VCaP (cell line): ENCODE data around the gene TEAD1.
A peak's percentile ranks its signal among the peaks of the same experiment; 100 is the strongest.

Experiments
- H3K27ac ChIP-seq: fragments of 450-650 bp; 2 replicates; pipeline ENCODE4 v1.5.1; 2017
- CTCF ChIP-seq: fragments of 450-650 bp; conservative IDR thresholded peaks from 2 replicates; pipeline ENCODE4 v1.5.1; 2017; ENCODE audit warnings: mild to moderate bottlenecking, moderate library complexity

Gene TEAD1

GRCh38 chr11:12692229-12693075 lies 18.2 kb downstream of the TEAD1 start:
- TF ChIP-seq CTCF: no peak
- peak overlapping the region; percentile 86 for H3K27ac ChIP-seq

GRCh38 chr11:12693094-12693478 lies 18.9 kb downstream of the TEAD1 start:
- TF ChIP-seq CTCF: no peak
- peak overlapping the region; percentile 86 for H3K27ac ChIP-seq

GRCh38 chr11:12693479-12694182 lies 19.4 kb downstream of the TEAD1 start:
- TF ChIP-seq CTCF: no peak
- peak overlapping the region; percentile 86 for H3K27ac ChIP-seq

- H3K27ac ChIP-seq: peak overlapping the region; percentile 86
Measured at GRCh38 chr11:12694183-12694531, 19.9 kb downstream of the TEAD1 start.

GRCh38 chr11:12695221-12695794 lies 21.1 kb downstream of the TEAD1 start:
- peak overlapping the region; percentile 86 for H3K27ac ChIP-seq
- TF ChIP-seq CTCF: no peak

More at GRCh38 chr11:12694183-12694531, 19.9 kb downstream of the TEAD1 start:
- no peak for TF ChIP-seq CTCF

GRCh38 chr11:12695873-12696272 lies 21.7 kb downstream of the TEAD1 start:
- H3K27ac ChIP-seq: no peak overlapping the region
- TF ChIP-seq CTCF: no peak

- H3K27ac ChIP-seq: no peak overlapping the region
- no peak for TF ChIP-seq CTCF
Measured at GRCh38 chr11:12696911-12697581, 22.8 kb downstream of the TEAD1 start.
